Vagina (tissue), 2 donors: Measurements from ENCODE around the gene TRIM66.

ENCODE experiments used
- POLR2A ChIP-seq, 2 donors: fragments of 450-650 bp; IDR thresholded peaks; one replicate each; pipeline ENCODE4 v1.6.1; 2017; ENCODE audit warnings: antibody characterized with exemption in 2 of 2, mild to moderate bottlenecking in 2 of 2, moderate library complexity in 2 of 2
- POLR2AphosphoS5 ChIP-seq, 2 donors: sonication (generic); formaldehyde crosslinking; IDR thresholded peaks; one replicate each; pipeline ENCODE4 v1.9.0; 2017; ENCODE audit warnings: antibody characterized with exemption in 2 of 2, mild to moderate bottlenecking in 2 of 2, low read depth in 1 of 2; ENCODE audit not compliant: insufficient read depth in 1 of 2
- TF ChIP-seq, protein P1 (sequence below), 3 experiments: fragments of 450-650 bp in 2 of 3; fragments of 200-600 bp in 1 of 3; sonication (generic) in 1 of 3; IDR thresholded peaks; one replicate each; pipeline ENCODE4 v1.5.1; 2017 to 2019; ENCODE audit warnings: antibody characterized with exemption in 3 of 3, mild to moderate bottlenecking in 2 of 3, moderate library complexity in 2 of 3

DNA sequence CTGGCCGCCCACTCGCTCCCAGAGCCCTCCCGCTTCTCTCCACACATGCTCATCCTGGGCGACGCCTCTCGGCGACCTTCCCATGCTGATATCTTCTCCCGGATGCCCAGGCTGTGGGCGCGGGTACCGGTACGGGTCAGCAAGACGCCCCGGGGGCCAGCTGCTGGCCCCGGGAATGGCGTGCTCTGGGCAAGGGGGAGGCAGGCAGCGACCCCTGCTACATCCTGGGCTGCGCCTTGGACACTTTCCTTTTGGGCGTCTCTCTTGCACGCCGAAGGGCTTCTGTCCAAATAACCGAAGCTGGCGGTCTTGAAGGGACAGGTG lies 48.2 kb upstream of the TRIM66 start:
- TF ChIP-seq, protein P1, sequence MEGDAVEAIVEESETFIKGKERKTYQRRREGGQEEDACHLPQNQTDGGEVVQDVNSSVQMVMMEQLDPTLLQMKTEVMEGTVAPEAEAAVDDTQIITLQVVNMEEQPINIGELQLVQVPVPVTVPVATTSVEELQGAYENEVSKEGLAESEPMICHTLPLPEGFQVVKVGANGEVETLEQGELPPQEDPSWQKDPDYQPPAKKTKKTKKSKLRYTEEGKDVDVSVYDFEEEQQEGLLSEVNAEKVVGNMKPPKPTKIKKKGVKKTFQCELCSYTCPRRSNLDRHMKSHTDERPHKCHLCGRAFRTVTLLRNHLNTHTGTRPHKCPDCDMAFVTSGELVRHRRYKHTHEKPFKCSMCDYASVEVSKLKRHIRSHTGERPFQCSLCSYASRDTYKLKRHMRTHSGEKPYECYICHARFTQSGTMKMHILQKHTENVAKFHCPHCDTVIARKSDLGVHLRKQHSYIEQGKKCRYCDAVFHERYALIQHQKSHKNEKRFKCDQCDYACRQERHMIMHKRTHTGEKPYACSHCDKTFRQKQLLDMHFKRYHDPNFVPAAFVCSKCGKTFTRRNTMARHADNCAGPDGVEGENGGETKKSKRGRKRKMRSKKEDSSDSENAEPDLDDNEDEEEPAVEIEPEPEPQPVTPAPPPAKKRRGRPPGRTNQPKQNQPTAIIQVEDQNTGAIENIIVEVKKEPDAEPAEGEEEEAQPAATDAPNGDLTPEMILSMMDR (IDR thresholded peaks at IDR 0.05): no peak
- TF ChIP-seq POLR2A (IDR thresholded peaks at IDR 0.05) (no peak), POLR2AphosphoS5 (IDR thresholded peaks at IDR 0.05; ENCODE audit: insufficient read depth in 1 of 2, low read depth in 1 of 2) (no peak)
